WI38 (cell line): ENCODE results near the gene MEIOB.

ENCODE experiments used
- H3K4me3 ChIP-seq: 2 replicates; pipeline ENCODE4 v1.5.1; 2011; ENCODE audit warnings: low read depth, mild to moderate bottlenecking, control low read depth, low read length
- TF ChIP-seq, protein P1 (sequence below): IDR thresholded peaks from 2 replicates; pipeline ENCODE4 v1.5.1; 2012; ENCODE audit warnings: low read depth, mild to moderate bottlenecking, control low read depth, low read length

Gene MEIOB

DNA sequence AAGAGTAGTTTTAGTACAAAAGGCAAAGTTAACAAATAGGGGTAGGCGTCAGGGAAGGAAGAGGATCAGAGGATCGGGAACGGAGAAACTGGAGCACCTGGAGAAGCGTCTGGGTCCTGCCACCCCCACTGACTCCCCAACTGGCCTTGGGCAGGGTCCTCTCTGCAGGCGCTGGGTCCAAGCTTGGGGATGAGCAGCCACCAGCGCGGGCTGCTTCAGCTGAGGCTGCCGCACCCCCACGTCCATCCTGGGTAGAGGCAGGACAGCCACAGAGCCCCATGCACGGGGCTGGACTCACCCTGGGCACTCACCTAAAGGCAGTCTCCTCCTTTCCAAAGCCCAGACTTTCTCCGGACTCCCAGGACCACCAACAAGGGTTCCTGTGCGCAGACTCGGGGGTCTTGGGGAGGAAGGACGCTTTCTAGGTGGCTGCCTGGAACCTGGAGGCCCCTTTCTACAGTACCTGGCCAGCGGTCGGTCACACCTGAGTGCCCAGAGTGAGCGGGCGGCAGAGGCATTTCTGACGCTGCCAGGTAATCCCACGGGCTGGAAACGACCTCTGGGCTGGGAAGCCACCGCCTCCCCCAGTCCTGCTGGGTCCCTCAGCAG is 45.2 kb upstream of the MEIOB start:
- TF ChIP-seq, protein P1, sequence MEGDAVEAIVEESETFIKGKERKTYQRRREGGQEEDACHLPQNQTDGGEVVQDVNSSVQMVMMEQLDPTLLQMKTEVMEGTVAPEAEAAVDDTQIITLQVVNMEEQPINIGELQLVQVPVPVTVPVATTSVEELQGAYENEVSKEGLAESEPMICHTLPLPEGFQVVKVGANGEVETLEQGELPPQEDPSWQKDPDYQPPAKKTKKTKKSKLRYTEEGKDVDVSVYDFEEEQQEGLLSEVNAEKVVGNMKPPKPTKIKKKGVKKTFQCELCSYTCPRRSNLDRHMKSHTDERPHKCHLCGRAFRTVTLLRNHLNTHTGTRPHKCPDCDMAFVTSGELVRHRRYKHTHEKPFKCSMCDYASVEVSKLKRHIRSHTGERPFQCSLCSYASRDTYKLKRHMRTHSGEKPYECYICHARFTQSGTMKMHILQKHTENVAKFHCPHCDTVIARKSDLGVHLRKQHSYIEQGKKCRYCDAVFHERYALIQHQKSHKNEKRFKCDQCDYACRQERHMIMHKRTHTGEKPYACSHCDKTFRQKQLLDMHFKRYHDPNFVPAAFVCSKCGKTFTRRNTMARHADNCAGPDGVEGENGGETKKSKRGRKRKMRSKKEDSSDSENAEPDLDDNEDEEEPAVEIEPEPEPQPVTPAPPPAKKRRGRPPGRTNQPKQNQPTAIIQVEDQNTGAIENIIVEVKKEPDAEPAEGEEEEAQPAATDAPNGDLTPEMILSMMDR, result no peak
- H3K4me3 ChIP-seq, result no peak overlapping the region

DNA sequence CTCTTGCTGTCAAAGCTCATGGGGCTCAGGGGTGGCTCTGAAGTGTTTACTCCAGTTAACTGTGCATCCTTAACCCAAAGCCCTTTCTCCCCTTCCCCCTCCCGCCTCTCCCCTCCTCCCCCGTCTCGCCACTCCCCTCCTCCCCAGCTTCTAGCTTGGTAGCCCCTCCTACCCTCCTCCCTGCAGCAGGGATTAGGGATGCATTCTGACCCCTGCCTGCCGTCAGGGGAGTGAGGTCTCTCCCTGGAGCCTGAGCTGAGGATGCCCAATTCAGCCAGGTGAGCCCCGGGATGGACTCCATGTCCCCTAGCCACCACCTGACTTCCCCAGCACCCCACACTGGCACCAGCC is 44.7 kb upstream of the MEIOB start:
- no peak overlapping the region for H3K4me3 ChIP-seq
- TF ChIP-seq, protein P1, result no peak

DNA sequence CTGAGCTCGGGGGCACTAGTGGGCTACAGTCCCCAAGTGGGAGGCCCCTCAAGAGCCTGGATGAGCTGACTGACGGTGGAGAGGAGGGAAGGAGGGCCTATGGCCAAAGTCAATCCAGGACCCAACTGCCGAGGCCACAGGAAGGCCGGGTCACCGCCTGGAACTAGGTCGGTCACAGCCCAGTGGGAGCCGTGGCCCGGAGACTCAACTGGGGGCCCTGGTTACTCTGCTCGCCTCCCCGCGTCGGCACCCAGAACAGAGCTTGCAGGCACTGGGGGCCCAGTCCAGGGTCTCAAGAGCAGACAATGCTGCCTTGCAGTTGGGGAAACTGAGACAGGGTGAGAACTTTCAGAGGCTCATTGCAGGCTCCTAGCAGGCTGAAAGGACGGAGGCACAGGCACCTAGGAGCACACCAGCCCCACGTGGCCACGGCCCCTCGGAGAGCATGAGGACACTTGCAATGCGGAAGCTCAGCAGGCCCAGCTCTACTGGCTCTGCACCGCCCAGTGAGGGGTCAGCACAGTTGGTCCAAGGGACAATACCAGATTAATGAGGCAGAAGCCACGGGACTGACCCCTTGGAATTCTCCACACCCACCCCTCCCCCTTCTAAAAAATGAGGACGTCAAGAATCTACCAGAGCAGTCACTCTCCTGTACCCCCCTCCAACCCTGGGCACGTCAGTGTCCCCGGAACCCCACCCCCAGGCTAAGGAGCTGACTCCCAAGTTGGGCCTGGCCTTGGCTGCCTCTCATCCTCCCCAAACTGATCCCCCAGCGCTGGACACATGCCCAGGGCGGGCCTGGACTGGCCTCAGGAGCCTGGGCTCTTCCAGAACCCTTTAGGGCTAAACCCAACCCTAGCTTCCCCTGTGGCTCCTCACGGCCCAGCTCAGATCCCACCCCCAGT is 44.0 kb upstream of the MEIOB start:
- TF ChIP-seq, protein P1, result no peak
- H3K4me3 ChIP-seq, result no peak overlapping the region

DNA sequence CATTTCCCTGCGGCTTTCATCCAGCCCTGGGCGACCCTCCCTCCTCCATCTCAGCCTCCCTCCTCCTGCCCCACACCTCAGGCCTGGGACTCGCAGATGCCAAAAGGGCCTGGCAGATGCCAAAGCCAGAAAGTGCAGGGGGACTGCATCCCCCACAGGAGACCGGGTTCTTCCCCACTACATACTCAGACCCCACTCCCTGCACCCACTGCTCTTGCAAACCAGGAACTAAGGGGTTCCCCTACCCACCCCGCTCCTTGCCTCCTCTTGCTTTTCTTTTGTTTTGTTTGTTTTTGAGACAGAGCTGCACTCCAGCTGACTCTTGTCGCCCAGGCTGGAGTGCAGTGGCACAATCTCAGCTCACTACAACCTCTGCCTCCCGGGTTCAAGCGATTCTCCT is 43.0 kb upstream of the MEIOB start:
- TF ChIP-seq, protein P1, result no peak
- H3K4me3 ChIP-seq, result no peak overlapping the region

DNA sequence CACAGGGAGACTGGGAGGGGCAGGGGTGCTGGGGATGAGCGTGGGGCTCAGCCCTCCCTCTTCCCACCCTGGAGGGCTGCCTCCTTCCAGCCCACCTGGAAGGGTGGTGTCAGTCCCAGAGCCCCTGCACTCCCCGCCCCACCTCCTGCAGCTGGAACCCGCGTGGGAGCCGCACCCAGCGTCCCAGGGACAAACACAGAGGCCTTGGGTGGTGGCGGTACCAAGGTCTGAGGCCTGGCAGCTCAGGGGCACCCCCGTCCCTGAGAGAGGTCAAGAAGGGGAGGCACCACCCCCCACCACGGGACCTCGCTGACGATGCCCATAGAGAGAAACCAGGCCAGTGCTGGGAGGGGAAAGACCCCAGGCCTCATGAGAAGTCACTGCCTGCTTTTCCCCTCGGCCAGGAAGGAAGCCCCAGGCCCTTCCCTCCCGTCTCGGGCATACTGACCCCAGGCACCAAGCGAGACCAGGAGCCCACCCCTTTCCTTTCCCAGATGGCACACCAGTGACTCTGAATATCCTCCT is 42.2 kb upstream of the MEIOB start:
- TF ChIP-seq, protein P1, result no peak
- no peak overlapping the region for H3K4me3 ChIP-seq

DNA sequence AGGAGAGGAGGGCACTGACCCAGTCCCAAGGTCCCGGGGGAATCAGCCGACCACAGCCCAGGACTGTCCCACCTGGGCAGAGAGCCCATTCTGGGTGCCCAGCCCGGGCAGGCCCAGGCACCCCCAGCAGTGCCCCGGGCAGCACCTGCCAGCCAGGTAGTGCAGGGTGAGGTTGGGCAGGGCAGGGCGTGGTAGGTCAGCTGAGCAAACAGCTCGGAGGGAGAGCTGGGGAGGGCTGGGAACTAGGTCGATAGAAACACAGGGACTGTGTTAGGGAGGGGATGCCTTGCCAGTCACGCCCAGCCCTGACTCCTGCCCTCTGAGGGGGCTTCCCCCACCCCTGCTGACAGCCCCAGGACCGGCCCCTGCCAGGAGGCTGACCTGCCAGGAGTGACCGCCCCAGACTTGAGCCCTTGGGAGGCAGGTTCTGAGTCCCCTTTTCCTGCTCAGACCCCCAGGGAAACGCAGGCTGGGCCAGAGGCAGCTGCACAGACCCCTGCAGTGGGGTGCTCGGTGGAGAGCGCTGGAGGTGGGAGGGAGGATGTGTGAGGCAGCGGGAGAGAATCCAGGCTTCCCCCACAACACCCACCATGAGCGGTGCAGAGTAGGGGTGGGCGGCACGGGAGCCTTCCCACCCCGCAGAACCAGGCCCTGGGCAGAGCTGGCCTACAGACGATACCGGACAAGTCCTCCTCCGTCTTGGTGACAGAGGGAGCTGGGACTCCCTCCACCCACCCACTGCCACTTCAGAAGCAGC is 41.5 kb upstream of the MEIOB start:
- H3K4me3 ChIP-seq, result no peak overlapping the region
- TF ChIP-seq, protein P1, result no peak
